HepG2 (cell line): ENCODE measurements around the gene TBC1D20. TPM values are rescaled to one million over a fixed set of nuclear protein-coding genes. Genes with fewer than 3 reads are reported as not detected.

ENCODE experiments used
- CENPX ChIP-seq: sonication (generic); formaldehyde crosslinking; IDR thresholded peaks from 2 replicates; pipeline ENCODE4 v1.9.0; 2021; ENCODE audit warnings: mild to moderate bottlenecking, missing genetic modification reagents, moderate library complexity
- CHCHD3 ChIP-seq: sonication (generic); formaldehyde crosslinking; IDR thresholded peaks from 2 replicates; pipeline ENCODE4 v1.8.0; 2022; ENCODE audit warnings: mild to moderate bottlenecking, missing genetic modification reagents, moderate library complexity
- HES4 ChIP-seq: sonication (generic); formaldehyde crosslinking; IDR thresholded peaks from 2 replicates; pipeline ENCODE4 v1.9.0; 2021; ENCODE audit warnings: mild to moderate bottlenecking, missing genetic modification reagents, borderline replicate concordance
- HNRNPLL ChIP-seq: fragments of 200-400 bp; formaldehyde crosslinking; IDR thresholded peaks from 2 replicates; pipeline ENCODE4 v1.6.1; 2017; ENCODE audit warnings: mild to moderate bottlenecking, low read depth, low read length; ENCODE audit not compliant: poor library complexity, severe bottlenecking
- NFKB2 ChIP-seq: sonication (generic); formaldehyde crosslinking; IDR thresholded peaks from 2 replicates; pipeline ENCODE4 v1.4.0; 2020; ENCODE audit warnings: missing genetic modification reagents, borderline replicate concordance
- NRL ChIP-seq: sonication (generic); formaldehyde crosslinking; IDR thresholded peaks from 2 replicates; pipeline ENCODE4 v1.5.0; 2020; ENCODE audit warnings: missing genetic modification reagents, mild to moderate bottlenecking, moderate library complexity, borderline replicate concordance
- TOE1 ChIP-seq: sonication (generic); formaldehyde crosslinking; IDR thresholded peaks from 2 replicates; pipeline ENCODE4 v1.4.0; 2020; ENCODE audit warnings: mild to moderate bottlenecking, missing genetic modification reagents
- U2AF2 ChIP-seq: fragments of 200-400 bp; formaldehyde crosslinking; IDR thresholded peaks from 2 replicates; pipeline ENCODE4 v1.6.1; 2017; ENCODE audit warnings: low read depth, mild to moderate bottlenecking, low read length
- ZNF34 ChIP-seq: sonication (generic); formaldehyde crosslinking; IDR thresholded peaks from 2 replicates; pipeline ENCODE4 v1.4.0; 2020; ENCODE audit warnings: mild to moderate bottlenecking, missing genetic modification reagents, borderline replicate concordance
- ZNF382 ChIP-seq: sonication (generic); formaldehyde crosslinking; IDR thresholded peaks from 2 replicates; pipeline ENCODE4 v1.5.0; 2020; ENCODE audit warnings: missing genetic modification reagents, mild to moderate bottlenecking, borderline replicate concordance
- ZNF589 ChIP-seq: sonication (generic); formaldehyde crosslinking; conservative IDR thresholded peaks from 2 replicates; pipeline ENCODE4 v1.8.0; 2022; ENCODE audit warnings: mild to moderate bottlenecking, moderate library complexity, missing genetic modification reagents
- ZNF616 ChIP-seq: sonication (generic); formaldehyde crosslinking; IDR thresholded peaks from 2 replicates; pipeline ENCODE4 v1.5.0; 2020; ENCODE audit warnings: low read depth, mild to moderate bottlenecking, missing genetic modification reagents
- ZNF670 ChIP-seq: sonication (generic); formaldehyde crosslinking; IDR thresholded peaks from 2 replicates; pipeline ENCODE4 v1.8.0; 2022; ENCODE audit warnings: mild to moderate bottlenecking, missing genetic modification reagents, borderline replicate concordance
- polyA plus RNA-seq, 8 experiments: library from polyadenylated mRNA; depleted of rRNA in 3 of 8; stranded (reverse) in 7 of 8; unstranded in 1 of 8; fragments of >200 nt; fragmentation: Illumina TruSeq in 4 of 8; extraction: Trizol in 4 of 8; gene quantifications; 2 replicates each; pipeline versions ENCODE4 v1.2.1 to v1.2.3, GENCODE V29; 2011 to 2016; ENCODE audit warnings: low read depth in 4 of 8, missing spikeins in 1 of 8, mixed read lengths in 1 of 8; ENCODE audit not compliant: insufficient read depth in 1 of 8
- total RNA-seq, 5 experiments: library from RNA; depleted of rRNA; stranded (reverse); fragments of >200 nt; fragmentation: Illumina TruSeq; extraction: Trizol; gene quantifications; 2 replicates each; pipeline ENCODE4 v1.2.3, GENCODE V29; 2016; ENCODE audit warnings: low read depth in 1 of 5
- TF ChIP-seq, protein P1 (sequence below): sonication (generic); formaldehyde crosslinking; IDR thresholded peaks from 2 replicates; pipeline ENCODE4 v1.4.0; 2020; ENCODE audit warnings: mild to moderate bottlenecking, missing genetic modification reagents
- TF ChIP-seq, protein P2 (sequence below): sonication (generic); formaldehyde crosslinking; IDR thresholded peaks from 2 replicates; pipeline ENCODE4 v1.5.1; 2020; ENCODE audit warnings: mild to moderate bottlenecking, missing genetic modification reagents, moderate library complexity
- TF ChIP-seq, protein P3 (sequence below): IDR thresholded peaks from 2 replicates; pipeline ENCODE4 v1.6.1; 2016; ENCODE audit warnings: missing genetic modification reagents, missing compliant biosample characterization
- TF ChIP-seq, protein P4 (sequence below): sonication (generic); formaldehyde crosslinking; IDR thresholded peaks from 2 replicates; pipeline ENCODE4 v1.4.0; 2020; ENCODE audit warnings: missing genetic modification reagents
- TF ChIP-seq, protein P5 (sequence below): sonication (generic); formaldehyde crosslinking; IDR thresholded peaks from 2 replicates; pipeline ENCODE4 v1.9.0; 2022; ENCODE audit warnings: low read depth, missing genetic modification reagents
- TF ChIP-seq, protein P6 (sequence below): sonication (generic); formaldehyde crosslinking; IDR thresholded peaks from 2 replicates; pipeline ENCODE4 v1.8.1; 2023; ENCODE audit warnings: mild to moderate bottlenecking, moderate library complexity, missing genetic modification reagents
- TF ChIP-seq, protein P7 (sequence below), 2 experiments: sonication (generic) in 1 of 2; formaldehyde crosslinking in 1 of 2; IDR thresholded peaks; 2 replicates each; pipeline versions ENCODE4 v1.4.0 to v1.6.1; 2018 to 2020; ENCODE audit warnings: missing genetic modification reagents in 2 of 2, borderline replicate concordance in 1 of 2, low read depth in 1 of 2, mild to moderate bottlenecking in 1 of 2, missing biosample characterization in 1 of 2

The TBC1D20 gene
- total and polyA plus RNA-seq, 2 of the 13 experiments (the other 11 are each of a cell fraction or from before 2014, with no cell fraction given), result 36.6 to 47.1 TPM

DNA sequence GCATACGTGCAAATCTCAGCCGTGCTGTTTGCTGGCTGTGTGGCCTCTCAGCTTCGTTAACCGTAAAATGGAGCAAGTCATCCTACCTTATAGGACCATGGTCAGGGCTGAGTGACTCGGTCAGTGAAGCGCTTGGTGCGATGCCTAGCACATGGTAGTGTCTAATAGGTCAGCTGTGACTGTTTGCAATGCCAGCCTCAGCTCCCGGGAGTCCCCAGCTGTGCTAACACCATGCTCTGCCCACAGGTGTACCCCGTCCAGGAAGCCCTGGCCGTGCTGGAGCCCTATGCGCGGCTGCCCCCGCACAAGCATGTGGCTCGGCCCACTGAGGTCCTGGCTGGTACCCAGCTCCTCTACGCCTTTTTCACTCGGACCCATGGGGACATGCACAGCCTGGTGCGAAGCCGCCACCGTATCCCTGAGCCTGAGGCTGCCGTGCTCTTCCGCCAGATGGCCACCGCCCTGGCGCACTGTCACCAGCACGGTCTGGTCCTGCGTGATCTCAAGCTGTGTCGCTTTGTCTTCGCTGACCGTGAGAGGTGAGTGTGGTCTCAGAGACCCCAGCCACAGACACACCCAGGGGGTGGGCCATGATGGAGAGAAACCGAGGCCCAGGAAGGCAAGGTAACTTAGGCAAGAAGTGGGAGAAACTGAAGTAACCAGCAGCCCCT is 71.2 kb downstream of the TBC1D20 start (continued):
- no peak for TF ChIP-seq U2AF2
- TF ChIP-seq, protein P1, sequence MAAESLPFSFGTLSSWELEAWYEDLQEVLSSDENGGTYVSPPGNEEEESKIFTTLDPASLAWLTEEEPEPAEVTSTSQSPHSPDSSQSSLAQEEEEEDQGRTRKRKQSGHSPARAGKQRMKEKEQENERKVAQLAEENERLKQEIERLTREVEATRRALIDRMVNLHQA (CRISPR knock-in tag), result no peak
- TF ChIP-seq CENPX, result no peak
- TF ChIP-seq, protein P2, sequence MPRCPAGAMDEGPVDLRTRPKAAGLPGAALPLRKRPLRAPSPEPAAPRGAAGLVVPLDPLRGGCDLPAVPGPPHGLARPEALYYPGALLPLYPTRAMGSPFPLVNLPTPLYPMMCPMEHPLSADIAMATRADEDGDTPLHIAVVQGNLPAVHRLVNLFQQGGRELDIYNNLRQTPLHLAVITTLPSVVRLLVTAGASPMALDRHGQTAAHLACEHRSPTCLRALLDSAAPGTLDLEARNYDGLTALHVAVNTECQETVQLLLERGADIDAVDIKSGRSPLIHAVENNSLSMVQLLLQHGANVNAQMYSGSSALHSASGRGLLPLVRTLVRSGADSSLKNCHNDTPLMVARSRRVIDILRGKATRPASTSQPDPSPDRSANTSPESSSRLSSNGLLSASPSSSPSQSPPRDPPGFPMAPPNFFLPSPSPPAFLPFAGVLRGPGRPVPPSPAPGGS (CRISPR knock-in tag), result no peak
- TF ChIP-seq, protein P3, sequence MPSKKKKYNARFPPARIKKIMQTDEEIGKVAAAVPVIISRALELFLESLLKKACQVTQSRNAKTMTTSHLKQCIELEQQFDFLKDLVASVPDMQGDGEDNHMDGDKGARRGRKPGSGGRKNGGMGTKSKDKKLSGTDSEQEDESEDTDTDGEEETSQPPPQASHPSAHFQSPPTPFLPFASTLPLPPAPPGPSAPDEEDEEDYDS (CRISPR knock-in tag), result no peak
- TF ChIP-seq TOE1 (CRISPR knock-in tag), result no peak
- no peak for TF ChIP-seq ZNF589 (CRISPR knock-in tag)
- no peak for TF ChIP-seq ZNF670
- TF ChIP-seq, protein P4, sequence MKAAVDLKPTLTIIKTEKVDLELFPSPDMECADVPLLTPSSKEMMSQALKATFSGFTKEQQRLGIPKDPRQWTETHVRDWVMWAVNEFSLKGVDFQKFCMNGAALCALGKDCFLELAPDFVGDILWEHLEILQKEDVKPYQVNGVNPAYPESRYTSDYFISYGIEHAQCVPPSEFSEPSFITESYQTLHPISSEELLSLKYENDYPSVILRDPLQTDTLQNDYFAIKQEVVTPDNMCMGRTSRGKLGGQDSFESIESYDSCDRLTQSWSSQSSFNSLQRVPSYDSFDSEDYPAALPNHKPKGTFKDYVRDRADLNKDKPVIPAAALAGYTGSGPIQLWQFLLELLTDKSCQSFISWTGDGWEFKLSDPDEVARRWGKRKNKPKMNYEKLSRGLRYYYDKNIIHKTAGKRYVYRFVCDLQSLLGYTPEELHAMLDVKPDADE, result no peak
- no peak for TF ChIP-seq ZNF382 (CRISPR knock-in tag)
- TF ChIP-seq, protein P5, sequence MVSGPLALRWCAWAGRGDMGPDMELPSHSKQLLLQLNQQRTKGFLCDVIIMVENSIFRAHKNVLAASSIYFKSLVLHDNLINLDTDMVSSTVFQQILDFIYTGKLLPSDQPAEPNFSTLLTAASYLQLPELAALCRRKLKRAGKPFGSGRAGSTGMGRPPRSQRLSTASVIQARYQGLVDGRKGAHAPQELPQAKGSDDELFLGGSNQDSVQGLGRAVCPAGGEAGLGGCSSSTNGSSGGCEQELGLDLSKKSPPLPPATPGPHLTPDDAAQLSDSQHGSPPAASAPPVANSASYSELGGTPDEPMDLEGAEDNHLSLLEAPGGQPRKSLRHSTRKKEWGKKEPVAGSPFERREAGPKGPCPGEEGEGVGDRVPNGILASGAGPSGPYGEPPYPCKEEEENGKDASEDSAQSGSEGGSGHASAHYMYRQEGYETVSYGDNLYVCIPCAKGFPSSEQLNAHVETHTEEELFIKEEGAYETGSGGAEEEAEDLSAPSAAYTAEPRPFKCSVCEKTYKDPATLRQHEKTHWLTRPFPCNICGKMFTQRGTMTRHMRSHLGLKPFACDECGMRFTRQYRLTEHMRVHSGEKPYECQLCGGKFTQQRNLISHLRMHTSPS (CRISPR knock-in tag), result no peak
- TF ChIP-seq, protein P6, sequence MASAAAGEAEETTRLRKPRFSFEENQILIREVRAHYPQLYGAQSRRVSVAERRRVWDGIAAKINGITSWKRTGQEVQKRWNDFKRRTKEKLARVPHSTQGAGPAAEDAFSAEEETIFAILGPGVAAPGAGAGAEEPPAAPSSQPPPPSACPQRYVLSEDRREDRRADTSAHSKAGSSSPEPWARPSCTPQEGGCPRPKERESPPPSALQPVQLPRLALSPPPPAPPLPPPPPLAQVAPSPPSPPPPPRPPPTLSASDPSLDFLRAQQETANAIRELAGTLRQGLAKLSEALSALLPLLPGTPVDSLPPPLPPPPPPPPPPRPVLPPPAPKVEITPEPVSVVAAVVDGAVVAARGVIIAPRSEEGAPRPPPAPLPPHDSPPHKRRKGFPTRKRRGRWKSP, result no peak
- peak; percentile 19; the same call in 1 of the 2 replicates for TF ChIP-seq NFKB2 (CRISPR knock-in tag)
- TF ChIP-seq HNRNPLL, result peak; percentile 28
- TF ChIP-seq HES4 (CRISPR knock-in tag), result 0 out of 2 replicates have a peak, but pooled peaks have one; percentile 40
- TF ChIP-seq, protein P7, sequence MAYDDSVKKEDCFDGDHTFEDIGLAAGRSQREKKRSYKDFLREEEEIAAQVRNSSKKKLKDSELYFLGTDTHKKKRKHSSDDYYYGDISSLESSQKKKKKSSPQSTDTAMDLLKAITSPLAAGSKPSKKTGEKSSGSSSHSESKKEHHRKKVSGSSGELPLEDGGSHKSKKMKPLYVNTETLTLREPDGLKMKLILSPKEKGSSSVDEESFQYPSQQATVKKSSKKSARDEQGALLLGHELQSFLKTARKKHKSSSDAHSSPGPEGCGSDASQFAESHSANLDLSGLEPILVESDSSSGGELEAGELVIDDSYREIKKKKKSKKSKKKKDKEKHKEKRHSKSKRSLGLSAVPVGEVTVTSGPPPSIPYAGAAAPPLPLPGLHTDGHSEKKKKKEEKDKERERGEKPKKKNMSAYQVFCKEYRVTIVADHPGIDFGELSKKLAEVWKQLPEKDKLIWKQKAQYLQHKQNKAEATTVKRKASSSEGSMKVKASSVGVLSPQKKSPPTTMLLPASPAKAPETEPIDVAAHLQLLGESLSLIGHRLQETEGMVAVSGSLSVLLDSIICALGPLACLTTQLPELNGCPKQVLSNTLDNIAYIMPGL (CRISPR knock-in tag; IDR thresholded peaks at IDR 0.05; ENCODE audit: borderline replicate concordance in 1 of 2, low read depth in 1 of 2), result no peak
- TF ChIP-seq CHCHD3 (CRISPR knock-in tag), result no peak
- TF ChIP-seq NRL (CRISPR knock-in tag), result peak; percentile 68
- no peak for TF ChIP-seq ZNF616 (CRISPR knock-in tag)
- TF ChIP-seq ZNF34 (CRISPR knock-in tag), result no peak
